Midbrain (tissue), 1 donor: ENCODE data around the gene GABBR2.
A peak's percentile ranks its signal among the peaks of the same experiment; 100 is the strongest.

Experiments
- DNase-seq: peaks from one replicate; lab custom pipeline; 2025; lab: John Stamatoyannopoulos, UW

The GABBR2 gene

DNA sequence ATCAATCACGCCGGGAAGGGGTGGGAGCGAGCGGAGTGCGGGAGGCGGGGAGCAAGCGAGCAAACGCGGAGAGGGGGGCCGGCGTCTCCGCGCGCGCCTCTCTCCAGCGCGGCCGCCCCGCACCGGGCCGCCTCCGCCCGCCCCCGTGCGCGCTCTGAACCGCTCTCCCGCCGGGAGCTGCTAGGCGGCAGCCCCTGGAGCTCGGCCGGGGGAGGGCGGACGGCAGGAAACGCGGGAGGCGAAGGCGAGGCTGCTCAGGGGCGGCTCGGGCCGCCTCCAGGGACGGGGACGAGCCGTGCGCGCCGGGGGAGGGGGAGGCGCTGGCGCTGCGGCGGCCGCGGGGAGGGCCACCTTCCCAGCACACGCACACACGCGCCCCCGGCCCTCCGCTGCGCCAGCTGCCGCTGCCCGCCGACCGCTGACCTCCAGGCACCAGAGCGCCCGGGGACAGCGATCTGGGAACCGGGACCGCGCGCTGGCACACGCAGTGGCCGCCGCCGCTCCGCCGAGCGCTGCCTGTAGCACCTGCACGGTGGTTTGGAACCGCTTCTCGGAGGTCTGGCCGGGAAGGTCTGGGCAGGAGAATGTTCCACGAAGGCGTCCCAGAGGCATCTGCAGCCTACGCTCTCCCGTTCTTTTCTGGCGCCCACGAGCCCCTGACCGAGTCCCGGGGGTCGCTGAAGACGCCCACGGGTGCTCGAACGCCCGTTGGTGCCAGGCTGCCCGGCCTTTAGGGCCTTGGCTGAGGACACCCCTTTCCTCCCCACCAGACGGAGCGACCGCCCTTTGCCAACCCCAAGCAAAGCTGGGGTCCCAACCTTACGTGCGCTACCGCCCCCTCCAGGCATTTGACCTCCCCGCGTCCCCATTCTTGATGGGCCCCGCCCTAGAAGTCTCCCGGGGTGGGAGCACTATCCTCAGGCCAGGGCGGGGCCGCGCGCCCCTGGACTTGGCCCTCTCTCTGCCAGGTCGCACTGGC, at the start of gene GABBR2:
TSS of gene GABBR2 (minus strand) at position 3 of the 979 bp plus-strand sequence. CDS start 198 bp downstream, outside the sequence.
- DNase-seq: no peak

DNA sequence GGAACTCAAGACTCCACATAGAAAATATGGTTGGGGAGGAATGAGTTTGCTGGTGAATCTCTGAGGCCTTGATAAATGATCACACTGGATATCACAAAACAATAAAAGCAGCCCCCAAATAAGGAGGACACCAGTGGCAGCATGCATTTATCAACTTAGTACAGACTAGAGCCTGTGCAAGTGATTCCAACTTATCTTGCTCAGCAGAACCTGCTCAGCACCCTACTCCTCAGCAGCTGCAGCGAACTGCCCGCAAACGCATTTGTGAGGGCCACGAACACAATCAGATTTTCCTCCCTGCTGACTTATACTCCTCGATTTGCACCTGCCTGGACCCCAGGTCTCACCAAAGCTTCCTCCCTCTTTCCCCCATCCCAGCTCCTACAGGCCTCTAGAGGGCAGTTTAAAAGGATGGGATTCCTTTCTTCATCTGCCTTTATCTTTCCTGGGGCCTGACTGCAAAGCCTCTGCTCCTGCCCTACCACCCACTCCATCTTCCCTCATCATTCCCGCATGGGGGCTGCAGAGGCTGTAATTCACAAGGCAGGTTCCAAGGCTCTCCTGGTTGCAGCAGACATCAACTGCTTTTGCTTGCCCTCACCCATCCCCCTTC, 46.4 kb upstream of the GABBR2 start:
- DNase-seq: no peak

DNA sequence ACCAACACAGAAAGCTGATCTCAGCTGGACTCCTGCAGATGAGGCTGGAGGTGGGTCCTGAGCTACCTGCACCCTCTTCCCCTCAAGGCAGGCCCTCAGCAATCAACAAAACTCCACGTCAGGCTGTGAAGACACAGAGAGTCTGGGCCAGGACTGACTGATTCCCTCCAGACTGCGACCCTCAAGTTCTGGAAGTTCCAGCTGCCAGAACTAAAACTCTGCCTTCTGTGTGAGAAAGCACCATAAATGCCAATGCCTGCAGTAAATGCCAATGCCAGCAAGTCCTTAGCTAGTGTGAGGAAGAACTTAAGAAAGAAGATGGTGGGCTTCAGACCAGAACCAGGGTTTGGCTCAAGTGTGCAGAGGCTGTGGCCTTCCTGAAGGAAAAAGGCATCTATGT, 42.5 kb upstream of the GABBR2 start:
- DNase-seq: no peak

DNA sequence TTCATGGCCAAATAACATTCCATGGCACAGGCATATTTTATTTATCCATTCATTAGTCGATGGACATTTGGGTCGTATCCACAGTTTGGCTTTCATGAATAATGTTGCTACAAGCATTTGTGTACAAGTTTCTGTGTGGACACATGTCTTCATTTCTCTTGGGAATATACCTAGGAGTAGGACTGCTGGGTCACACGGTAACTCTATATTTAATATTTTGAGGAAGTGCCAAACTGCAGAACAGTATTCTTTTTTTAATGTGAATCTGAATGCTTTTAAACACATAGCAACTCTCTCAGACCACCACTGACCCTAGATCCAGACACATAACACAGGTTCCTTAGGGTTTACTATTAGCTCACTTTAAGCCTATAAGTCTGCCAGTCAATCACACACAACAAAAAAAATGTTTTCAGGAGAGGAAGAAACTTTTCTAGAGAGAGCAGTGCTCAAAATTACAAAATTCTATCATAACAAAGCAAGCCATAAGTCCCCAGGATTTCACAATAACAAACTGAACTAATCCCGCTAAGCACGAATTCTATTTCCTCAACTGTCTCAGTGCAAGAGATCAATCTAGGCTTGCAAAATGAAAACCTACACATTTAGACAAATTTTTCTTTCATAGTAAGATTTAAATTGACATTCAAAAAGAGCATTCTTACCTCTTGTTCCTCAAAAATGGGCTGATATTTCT, 41.8 kb upstream of the GABBR2 start:
- no peak for DNase-seq

DNA sequence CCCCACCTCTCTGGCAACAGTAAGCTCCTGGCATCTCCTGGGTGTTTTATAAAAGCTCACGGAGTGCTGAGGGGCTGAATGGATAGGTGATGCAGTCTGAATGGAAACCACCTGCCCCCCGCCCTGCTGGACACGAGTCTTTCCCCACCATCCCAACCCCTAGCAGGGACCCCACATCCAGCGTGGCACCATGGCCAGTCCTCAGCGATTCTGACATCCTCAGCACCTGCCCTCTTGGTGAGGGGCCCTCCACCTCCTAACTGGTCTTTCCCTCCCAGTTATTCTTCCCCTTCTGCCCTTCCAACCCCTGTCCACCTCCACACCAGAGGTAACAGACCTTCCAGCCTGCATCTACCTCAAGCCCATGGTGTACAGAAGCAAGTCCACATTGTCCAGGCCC, 38.7 kb upstream of the GABBR2 start:
- DNase-seq: no peak

DNA sequence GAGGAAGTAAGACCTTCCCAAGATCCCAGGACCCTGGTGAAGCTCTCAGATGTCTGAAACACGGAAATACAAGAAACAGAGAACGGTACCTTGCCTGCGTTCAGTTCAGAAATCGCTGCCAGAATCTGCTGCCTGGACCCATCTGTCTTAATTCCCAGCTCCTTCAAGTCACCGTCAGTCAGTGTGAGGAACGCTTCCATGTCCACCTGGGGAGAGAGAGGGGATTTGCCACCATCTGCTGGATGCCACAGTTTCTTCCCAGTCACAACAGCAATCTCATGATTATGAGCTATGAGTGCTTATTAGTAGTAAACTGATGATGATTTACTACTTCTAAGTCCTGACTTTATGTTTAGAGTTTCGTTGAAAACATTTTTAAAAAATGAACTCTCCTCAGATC, 36.7 kb upstream of the GABBR2 start:
- no peak for DNase-seq

DNA sequence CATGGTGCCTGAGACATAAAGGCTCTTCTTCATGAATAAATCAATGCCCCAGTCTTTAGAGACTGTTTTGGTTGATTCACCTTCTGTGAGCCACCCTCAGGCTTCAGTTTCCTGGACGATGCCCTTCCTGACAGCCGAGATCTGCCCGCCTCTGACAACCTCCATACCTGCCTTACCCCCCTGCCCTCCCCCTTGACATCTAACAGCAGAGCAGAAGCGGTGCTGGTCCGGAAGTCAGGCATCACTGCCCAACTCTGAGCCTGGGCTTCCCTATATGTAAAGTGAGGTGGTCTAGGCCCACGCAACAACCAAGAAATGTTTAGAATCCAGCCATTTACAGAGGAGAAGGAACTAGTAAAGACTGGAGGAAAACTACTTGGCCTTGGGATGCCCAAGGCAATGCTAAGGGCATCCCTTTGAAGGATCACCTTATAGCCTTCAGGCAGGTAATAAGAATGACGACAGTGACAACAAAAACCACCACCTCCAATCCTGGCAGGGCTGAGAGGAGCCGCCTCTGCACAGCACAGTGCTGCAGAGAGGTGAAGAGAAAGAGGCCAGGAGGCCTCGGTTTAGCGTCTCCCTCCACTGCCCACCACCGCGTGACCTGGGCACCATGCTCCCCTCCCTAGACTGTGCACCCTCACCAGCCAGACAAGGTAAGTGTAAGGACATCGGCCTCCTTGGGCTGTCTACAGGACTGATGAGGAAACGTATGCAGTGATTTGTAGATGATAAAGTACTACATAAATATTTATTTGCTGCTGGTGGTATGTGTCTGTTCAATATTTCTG, 35.3 kb upstream of the GABBR2 start:
- no peak for DNase-seq

DNA sequence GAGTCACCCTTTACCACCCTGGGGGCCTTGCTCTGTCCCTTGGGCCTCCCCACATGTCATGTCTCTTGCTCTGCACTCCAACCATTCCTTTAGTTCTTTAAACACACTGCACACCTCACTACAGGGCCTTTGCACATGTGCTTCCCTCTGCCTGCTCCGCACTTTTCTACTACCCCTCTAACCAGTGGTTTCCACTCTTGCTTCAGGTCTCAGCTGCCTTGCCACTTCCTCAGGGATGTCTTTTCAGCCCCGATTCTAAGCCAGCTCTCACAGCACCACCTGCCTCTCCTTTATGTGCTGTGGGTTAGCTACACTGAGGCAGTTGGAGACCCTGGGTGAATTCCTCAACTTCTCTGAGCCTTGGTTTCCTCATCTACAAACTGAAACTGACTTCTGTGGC, 34.6 kb upstream of the GABBR2 start:
- no peak for DNase-seq

DNA sequence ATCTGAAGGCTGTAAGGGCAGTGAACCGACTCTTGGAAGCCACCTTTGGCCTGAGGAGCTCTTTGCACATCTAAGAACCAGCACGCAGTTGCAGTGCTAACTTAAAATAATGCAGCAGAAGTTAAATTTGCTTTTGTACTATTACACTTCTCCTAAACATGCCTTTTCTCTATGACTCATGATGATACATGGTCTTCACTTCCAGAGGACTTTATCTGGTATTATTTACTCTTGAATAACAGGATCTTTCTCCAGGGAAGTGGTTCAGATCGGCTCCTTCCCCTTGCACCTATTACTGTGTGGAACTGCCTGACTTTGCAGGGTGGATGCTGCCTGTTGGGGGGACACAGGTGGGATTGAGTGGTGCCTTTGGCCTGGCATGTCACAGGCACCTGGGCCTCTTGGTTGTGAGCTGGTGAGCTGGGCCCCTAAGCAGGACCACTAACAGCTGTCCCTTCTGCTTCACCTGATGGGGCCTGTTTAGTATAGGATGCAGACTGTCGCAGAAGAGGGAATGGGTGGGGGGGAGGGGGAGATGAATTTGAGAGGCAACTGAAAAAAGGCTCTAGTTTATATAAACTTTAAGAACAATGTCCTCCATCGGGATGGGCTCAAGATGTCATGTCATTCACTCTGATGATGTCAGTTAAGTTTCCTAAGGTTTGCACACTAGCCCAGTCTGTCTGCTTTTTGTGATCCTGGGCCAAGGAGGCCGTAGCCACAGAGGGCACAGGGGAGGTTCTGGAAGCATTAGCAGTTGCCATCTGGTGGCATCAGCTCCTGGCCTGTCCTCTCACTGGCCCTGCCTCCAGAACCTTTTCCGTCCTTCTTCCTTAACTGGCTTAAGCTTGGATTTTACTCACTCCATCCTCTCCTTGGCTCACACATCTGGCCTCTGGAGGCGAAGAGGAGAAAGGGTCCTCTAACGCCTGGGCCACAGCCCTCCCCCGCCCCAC, 33.9 kb upstream of the GABBR2 start:
- no peak for DNase-seq

DNA sequence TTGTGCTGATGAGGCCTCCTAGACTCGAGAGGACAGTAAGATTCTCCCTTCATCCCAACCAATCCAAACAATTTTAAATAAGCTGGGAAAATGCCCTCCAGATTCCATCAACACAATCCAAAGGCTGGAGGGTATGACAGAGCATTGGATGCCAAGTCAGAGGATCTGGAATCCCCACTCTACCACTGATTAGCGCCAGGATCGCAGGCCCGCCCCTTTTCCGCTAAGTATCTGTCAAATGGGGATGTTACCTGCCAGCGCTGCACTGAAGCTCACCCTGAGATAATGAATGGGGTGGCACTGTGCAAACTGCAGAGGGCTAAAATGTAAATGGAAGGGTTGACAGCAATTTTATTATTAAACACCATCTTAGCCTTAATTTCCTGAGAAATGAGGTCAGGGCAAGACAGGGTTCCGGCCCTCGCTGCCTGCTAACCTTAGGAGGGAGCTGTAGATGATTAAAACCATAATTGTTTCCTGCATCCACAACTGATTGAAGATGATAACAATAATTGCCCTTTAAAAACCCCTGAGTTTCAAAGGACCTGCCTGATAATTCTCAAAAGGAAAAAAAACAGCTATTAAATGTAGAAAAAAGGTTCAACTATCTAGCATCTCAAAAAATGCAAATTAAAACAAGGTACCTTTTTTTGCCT, 31.6 kb upstream of the GABBR2 start:
- no peak for DNase-seq

DNA sequence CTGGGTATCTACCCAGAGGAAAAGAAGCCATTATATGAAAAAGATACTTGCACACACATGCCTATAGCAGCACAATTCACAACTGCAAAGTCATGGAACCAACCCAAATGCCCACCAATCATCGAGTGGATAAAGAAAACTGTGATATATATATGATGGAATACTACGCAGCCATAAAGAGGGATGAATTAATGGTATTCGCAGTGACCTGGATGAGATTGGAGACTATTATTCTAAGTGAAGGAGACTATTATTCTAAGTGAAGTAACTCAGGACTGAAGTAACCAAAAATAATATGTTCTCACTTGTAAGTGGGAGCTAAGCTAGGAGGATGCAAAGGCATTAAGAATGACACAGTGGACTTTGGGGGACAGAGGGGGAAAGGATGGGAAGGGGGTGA, 30.0 kb upstream of the GABBR2 start:
- DNase-seq: no peak

DNA sequence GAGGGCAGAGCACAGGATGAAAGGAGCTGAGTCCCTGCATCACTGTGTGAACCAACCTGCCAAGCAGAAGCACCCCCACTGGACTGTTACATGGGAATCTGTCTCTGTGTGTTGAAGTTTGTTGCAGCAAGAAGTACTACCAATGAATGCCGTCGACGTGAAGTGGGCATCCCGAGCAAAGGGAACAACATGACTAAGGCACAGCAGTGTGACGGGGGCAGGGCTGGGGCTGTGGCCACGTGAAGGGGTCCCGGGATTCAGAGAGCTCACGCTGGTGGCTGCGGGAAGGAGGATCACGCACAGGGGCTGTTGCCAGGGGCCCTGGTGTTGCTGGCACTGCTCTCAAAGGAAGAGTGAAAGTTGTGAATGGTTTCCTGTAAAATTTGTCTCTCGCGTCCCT, 27.5 kb upstream of the GABBR2 start:
- no peak for DNase-seq

DNA sequence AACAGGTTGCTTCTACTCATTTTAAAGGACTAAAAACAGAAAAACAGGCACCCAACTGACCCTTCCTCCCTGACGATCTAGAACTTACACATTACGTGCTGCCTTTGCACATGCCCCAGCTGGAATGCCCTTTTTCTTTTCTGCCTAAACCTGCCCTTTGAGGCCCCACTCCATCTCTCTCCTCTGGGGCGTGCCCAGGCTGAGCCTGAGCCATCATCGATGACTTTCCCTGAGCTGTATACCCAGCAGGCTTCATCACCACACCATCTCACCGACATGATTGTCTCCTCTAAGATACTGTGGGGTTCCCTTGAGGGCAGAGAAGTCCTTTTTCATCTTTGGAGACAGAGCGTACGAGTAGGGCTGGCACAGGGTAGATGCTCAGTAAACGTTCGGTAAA, 24.1 kb upstream of the GABBR2 start:
- no peak for DNase-seq

DNA sequence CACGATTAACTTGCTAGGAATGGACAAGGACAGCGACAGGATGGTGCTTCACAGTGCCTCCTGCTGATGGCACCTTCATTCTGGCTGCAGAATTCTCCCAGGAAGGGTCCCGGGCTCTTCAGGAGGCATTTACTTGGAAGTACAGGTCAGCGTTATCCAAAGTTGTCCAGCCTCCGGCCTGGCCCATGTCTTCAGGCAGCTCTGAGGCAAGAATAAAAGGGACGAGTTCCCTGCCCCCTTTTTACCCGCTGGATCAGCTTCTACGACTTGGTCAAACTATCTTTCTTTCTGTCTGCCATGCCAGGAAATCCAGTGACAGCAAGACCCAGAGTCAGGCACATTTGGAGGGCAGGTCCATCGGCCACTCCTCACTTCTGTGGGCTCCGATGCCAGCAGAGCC, 23.4 kb upstream of the GABBR2 start:
- DNase-seq: no peak

DNA sequence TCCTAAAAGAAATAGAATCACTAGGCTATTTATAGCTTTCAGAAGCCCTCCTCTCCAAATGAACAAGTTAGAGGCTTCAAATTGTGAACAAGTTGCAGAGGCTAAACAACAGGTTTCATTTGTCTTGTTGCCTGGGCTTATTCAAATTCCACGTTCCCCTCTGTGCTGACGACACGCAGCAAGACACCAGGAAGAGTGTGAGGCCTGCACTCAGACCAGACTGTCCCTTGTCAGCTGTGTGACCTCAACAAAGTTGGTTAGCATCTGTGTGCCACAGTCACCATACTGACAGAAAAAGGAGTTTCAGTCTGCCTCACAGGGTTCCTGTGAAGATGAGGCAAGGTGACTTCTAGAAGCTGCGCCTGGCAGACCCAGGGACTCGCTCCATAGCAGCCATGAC, 22.1 kb upstream of the GABBR2 start:
- no peak for DNase-seq

DNA sequence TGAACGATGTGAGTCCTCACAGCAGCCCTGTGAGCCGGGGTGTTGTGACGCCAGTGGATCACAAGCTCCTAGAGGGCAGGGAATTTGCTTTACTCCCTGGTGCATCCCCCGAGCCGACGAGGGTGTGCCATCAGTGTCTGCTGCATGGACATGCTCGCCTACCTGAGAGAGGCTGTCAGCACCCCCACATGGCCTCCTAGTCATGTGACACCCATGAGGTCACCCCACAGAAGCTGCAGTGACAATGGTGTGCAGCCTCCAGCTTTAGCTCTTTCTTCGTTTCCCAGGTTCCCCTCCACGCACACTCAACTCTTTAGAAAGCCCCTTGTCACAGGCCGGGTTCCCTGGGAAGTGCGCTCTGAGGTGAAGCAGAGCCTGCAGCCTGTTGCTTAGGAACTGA, 19.8 kb upstream of the GABBR2 start:
- DNase-seq: no peak

DNA sequence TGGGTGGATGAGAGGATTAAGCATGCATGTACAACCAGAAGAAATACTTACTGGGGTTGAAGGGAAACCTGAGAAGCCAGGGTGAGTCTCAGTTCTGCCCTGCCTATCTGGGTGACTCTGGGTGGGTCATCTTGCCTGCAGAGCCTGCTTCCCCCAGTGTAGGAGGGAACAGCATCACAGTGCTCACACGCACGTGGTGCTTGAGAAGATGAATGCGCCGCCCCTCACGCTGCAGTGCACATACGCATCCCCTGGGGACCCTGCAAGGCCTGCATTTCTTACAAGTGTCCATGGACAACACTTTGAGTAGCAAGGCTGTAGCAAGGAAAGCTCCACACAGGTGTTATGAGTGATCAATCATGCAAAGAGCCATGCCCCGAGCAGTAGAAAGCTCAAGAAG, 18.7 kb upstream of the GABBR2 start:
- no peak for DNase-seq

DNA sequence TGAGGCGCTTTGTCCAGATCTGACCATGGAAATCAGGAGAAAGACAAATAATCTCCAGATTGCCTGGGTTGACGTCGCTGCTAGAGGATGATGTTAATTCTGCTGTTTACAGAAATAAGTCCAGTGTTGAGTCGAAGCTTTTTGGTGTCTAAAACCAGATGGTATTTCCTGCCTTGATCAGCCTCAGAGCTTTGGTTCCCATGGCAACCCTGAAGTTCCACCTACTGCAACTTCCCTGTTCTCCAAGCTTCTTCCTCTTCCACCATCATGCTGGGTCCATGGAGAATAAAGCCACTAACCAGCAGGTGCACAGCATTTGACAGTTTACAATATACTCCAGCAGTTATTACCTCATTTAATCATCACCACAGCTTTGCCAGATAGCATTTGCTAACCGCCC, 18.0 kb upstream of the GABBR2 start:
- DNase-seq: peak; percentile 28

DNA sequence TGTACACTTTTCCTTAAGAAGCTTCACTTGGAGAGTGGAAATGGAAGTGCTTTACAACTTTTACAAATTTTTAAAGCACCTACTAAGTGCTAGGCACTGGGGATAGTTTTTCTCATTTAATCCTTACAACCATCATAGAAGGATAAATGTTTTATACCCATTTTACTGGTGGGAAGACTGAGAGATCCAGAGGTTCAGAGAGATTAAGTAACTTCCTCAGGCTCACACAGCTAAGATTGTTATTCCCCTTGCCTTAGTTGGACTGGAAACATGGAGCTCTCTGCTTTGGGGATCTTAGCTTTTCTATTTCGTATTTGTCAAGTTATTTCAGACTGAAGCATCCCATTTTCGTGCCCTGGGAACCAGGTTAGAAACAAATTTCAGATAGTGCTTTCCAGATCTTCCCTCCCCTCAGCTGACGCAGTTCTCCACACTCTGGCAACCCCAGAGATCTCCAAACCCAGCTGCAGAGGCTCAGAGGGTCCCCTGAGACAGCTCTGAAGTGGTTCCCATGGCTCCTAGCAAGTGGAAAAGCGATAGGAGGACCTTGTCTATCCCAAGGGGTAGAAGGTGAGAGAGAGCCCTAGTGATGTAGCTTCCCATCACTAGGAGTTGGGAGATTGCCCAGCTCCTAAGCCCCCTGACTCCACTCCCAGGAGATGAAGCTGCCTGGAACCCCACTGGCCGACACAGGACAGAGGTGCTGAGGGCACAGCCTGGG, 16.2 kb upstream of the GABBR2 start:
- no peak for DNase-seq

DNA sequence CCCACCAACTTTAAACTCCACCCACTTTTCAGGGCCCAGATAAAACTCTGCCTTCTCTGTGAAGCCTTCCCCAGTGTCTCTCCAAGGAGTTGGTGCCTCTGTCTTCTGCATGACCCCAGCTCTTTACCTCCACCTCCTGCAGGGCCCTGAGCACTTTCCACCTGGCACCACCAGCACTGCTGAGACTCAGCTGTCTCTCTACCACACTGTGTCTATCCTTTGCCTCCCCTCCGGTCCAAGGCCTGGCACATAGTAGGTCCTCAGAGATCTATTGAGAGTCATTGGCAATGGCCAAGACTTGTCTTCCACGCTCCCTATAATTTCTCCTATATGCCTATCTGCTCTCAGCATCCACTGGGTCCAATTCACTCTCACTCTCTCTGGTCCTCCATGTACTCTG, 12.9 kb upstream of the GABBR2 start:
- no peak for DNase-seq
